ENCODE measurements around the gene BOC. TPM values are rescaled to one million over a fixed set of nuclear protein-coding genes. Genes with fewer than 3 reads are reported as not detected.

Gene BOC
- total and polyA plus RNA-seq, 2 of the 4 experiments (the other 2 are of a cell fraction): 6.8 to 15.2 TPM

- no peak overlapping the region for H3K27ac ChIP-seq (ENCODE audit: insufficient read depth, low read length)
- no peak overlapping the region for H4K5ac ChIP-seq (ENCODE audit: low read depth, low read length)
- no peaks in the 10 kb centered on the region for H3K9me3 ChIP-seq (ENCODE audit: control insufficient read depth, insufficient read depth, low read length)
- no peak overlapping the region for H4K91ac ChIP-seq (ENCODE audit: insufficient read depth, low read depth, low read length)
- H3K14ac ChIP-seq (replicated peaks; ENCODE audit: low read depth, low read length): no peak overlapping the region
- BruUV-seq (replicated peaks): no TSS peak
- H3K56ac ChIP-seq (ENCODE audit: extremely low read depth, insufficient read depth, low read length): no peak overlapping the region
- no peak overlapping the region for H3K9ac ChIP-seq (ENCODE audit: low read depth, low read length)
- H2AFZ ChIP-seq (replicated peaks; ENCODE audit: low read length, poor library complexity): no peak overlapping the region
- CTCF ChIA-PET: no interaction called here
- H2BK5ac ChIP-seq (ENCODE audit: low read depth, low read length, poor library complexity, severe bottlenecking): no peak overlapping the region
- no peaks in the 10 kb centered on the region for H3K79me1 ChIP-seq (ENCODE audit: low read depth in 1 of 2, low read length in 2 of 2)
- no peaks in the 10 kb centered on the region for H3K27me3 ChIP-seq (ENCODE audit: control insufficient read depth, insufficient read depth, low read length)
- TF ChIP-seq RAD21 (IDR thresholded peaks at IDR 0.05; ENCODE audit: low read length) (no peak), FOS (IDR thresholded peaks at IDR 0.05; ENCODE audit: low read depth, low read length) (no peak), MXI1 (IDR thresholded peaks at IDR 0.05; ENCODE audit: borderline replicate concordance, low read depth, low read length) (no peak), CEBPB (IDR thresholded peaks at IDR 0.05; ENCODE audit: low read depth, low read length) (no peak), RFX5 (IDR thresholded peaks at IDR 0.05; ENCODE audit: low read depth, low read length) (no peak), SMC3 (IDR thresholded peaks at IDR 0.05; ENCODE audit: low read depth, low read length) (no peak), NFE2L2 (IDR thresholded peaks at IDR 0.05; ENCODE audit: low read depth, low read length) (no peak), BHLHE40 (IDR thresholded peaks at IDR 0.05; ENCODE audit: low read depth, low read length) (no peak), CHD1 (IDR thresholded peaks at IDR 0.05; ENCODE audit: low read depth, low read length) (no peak), RCOR1 (IDR thresholded peaks at IDR 0.05; ENCODE audit: insufficient replicate concordance, low read length) (no peak)
- TF ChIP-seq, protein P1, sequence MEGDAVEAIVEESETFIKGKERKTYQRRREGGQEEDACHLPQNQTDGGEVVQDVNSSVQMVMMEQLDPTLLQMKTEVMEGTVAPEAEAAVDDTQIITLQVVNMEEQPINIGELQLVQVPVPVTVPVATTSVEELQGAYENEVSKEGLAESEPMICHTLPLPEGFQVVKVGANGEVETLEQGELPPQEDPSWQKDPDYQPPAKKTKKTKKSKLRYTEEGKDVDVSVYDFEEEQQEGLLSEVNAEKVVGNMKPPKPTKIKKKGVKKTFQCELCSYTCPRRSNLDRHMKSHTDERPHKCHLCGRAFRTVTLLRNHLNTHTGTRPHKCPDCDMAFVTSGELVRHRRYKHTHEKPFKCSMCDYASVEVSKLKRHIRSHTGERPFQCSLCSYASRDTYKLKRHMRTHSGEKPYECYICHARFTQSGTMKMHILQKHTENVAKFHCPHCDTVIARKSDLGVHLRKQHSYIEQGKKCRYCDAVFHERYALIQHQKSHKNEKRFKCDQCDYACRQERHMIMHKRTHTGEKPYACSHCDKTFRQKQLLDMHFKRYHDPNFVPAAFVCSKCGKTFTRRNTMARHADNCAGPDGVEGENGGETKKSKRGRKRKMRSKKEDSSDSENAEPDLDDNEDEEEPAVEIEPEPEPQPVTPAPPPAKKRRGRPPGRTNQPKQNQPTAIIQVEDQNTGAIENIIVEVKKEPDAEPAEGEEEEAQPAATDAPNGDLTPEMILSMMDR (conservative IDR thresholded peaks at IDR 0.05; ENCODE audit: low read depth, low read length): no peak
- H3K9me1 ChIP-seq (ENCODE audit: insufficient read depth, low read length): no peaks in the 10 kb centered on the region
- H3K4me1 ChIP-seq (ENCODE audit: control insufficient read depth, insufficient read depth, low read length): no peaks in the 10 kb centered on the region
- H2BK120ac ChIP-seq (ENCODE audit: low read depth, low read length): no peak overlapping the region
- H3K4me2 ChIP-seq (ENCODE audit: low read depth, low read length): no peak overlapping the region
- H3K4ac ChIP-seq (ENCODE audit: low read depth, low read length): no peak overlapping the region
- H4K8ac ChIP-seq (ENCODE audit: low read depth in 2 of 2, low read length in 2 of 2): no peak overlapping the region
- ATAC-seq (ENCODE audit: low read depth) (no peak), DNase-seq (no peak)
- no peak overlapping the region for H2BK20ac ChIP-seq (ENCODE audit: low read depth, low read length)
- intact Hi-C loops (cut with micrococcal nuclease) (no loop called here), dilution Hi-C loops (cut with HindIII; ENCODE audit: low sequenced_read_pairs, unreplicated experiment) (no loop called here), in situ Hi-C loops (cut with MboI; ENCODE audit: low sequenced_read_pairs) (no loop called here)
- H3K18ac ChIP-seq (ENCODE audit: low read depth, low read length): no peak overlapping the region
- H2BK15ac ChIP-seq (ENCODE audit: low read depth, low read length): no peak overlapping the region
- H2AK5ac ChIP-seq (ENCODE audit: low read depth, low read length): no peak overlapping the region
- WGBS, 2 experiments (ENCODE audit: extremely low coverage in 2 of 2, insufficient read length in 1 of 2): no CpG with 5 or more reads among the region's 2 CpGs
- no peaks in the 10 kb centered on the region for H4K20me1 ChIP-seq (ENCODE audit: insufficient read depth, low read length)
- H2AK9ac ChIP-seq (replicated peaks; ENCODE audit: low read depth, low read length, poor library complexity): no peak overlapping the region
- POLR2A ChIA-PET (ENCODE audit: unreplicated experiment): no interaction called here
- H3K23ac ChIP-seq (ENCODE audit: low read depth, low read length): no peak overlapping the region
- H3K36me3 ChIP-seq (ENCODE audit: control insufficient read depth, insufficient read depth, low read length): no peaks in the 10 kb centered on the region
- no peak overlapping the region for H3K4me3 ChIP-seq (ENCODE audit: insufficient read depth, low read depth, low read length)
These were observed 89.2 kb downstream of the BOC start for GRCh38 chr3:113300596-113300995.
